Naive B cell (primary cell): Measurements from ENCODE around the gene LYPD6B. TPM values are rescaled to one million over a fixed set of nuclear protein-coding genes. Genes with fewer than 3 reads are reported as not detected.

Experiments
- ATAC-seq, 2 donors: fragments of 150-1000 bp; cut with Tn5 transposase; 2 replicates each; pipeline ENCODE4 v1.10.0; 2021; ENCODE audit warnings: low read depth in 2 of 2, mild to moderate bottlenecking in 2 of 2, moderate library complexity in 2 of 2
- DNase-seq: peaks from one replicate; pipeline ENCODE4 v3.0.0; 2022
- H3K27ac Mint-ChIP-seq, 6 donors: one replicate each; pipeline ENCODE4 v1.8.0; 2020 to 2022; ENCODE audit warnings: mild to moderate bottlenecking in 6 of 6, mixed read lengths in 6 of 6, moderate library complexity in 5 of 6, inconsistent platforms in 2 of 6
- H3K27me3 Mint-ChIP-seq, 3 donors: one replicate each; pipeline ENCODE4 v1.8.0; 2021 to 2022; ENCODE audit warnings: mixed read lengths in 3 of 3, mild to moderate bottlenecking in 1 of 3
- H3K36me3 Mint-ChIP-seq, 2 donors: one replicate each; pipeline ENCODE4 v1.8.0; 2020 to 2022; ENCODE audit warnings: mixed read lengths in 2 of 2, inconsistent platforms in 1 of 2, mild to moderate bottlenecking in 1 of 2
- H3K4me1 Mint-ChIP-seq, 3 donors: one replicate each; pipeline ENCODE4 v1.8.0; 2020 to 2022; ENCODE audit warnings: mixed read lengths in 3 of 3, inconsistent platforms in 1 of 3, mild to moderate bottlenecking in 1 of 3, moderate library complexity in 1 of 3
- H3K4me3 Mint-ChIP-seq, 8 donors: one replicate each; pipeline ENCODE4 v1.8.0; 2020 to 2022; ENCODE audit warnings: mild to moderate bottlenecking in 8 of 8, mixed read lengths in 8 of 8, moderate library complexity in 8 of 8, inconsistent platforms in 2 of 8
- H3K9me3 Mint-ChIP-seq, 7 donors: one replicate each; pipeline ENCODE4 v1.8.0; 2020 to 2022; ENCODE audit warnings: mixed read lengths in 7 of 7, mild to moderate bottlenecking in 5 of 7, inconsistent platforms in 2 of 7, moderate library complexity in 1 of 7
- polyA plus RNA-seq, 6 donors: library from polyadenylated mRNA; unstranded; fragments of 300-500 nt; fragmentation: Illumina TruSeq; gene quantifications; one replicate each; pipeline ENCODE4 v1.2.3, GENCODE V29; 2021; ENCODE audit warnings: low read depth in 6 of 6

LYPD6B gene
- polyA plus RNA-seq, 6 donors from 2014 or later: 0.78 to 6.7 (median 4.2) TPM; not detected in 1

GRCh38 chr2:149099298-149099697 lies 60.8 kb downstream of the LYPD6B start:
- Mint-ChIP-seq H3K4me1 (no peaks in the 10 kb centered on the region), H3K27me3 (peaks cover 0 to 16% (median 10%) of the 10 kb centered on the region in 3 donors), H3K4me3 (no peak overlapping the region), H3K27ac (no peak overlapping the region), H3K9me3 (peaks cover 0 to 4% (median 0%) of the 10 kb centered on the region in 7 donors), H3K36me3 (no peaks in the 10 kb centered on the region)
- no peak for ATAC-seq
- DNase-seq: no peak

GRCh38 chr2:149100739-149101699 lies 62.5 kb downstream of the LYPD6B start:
- ATAC-seq: no peak
- Mint-ChIP-seq H3K36me3 (no peaks in the 10 kb centered on the region), H3K4me1 (no peaks in the 10 kb centered on the region), H3K4me3 (no peak overlapping the region), H3K27me3 (peaks cover 0 to 4% (median 2%) of the 10 kb centered on the region in 3 donors), H3K9me3 (peaks cover 0 to 11% (median 4%) of the 10 kb centered on the region in 7 donors), H3K27ac (peak overlapping the region in 1 of 6 donors; percentile 22)
- DNase-seq: no peak

- peaks cover 0 to 19% (median 5%) of the 10 kb centered on the region in 7 donors for H3K9me3 Mint-ChIP-seq
- H3K27ac Mint-ChIP-seq: no peak overlapping the region
- no peaks in the 10 kb centered on the region for H3K27me3 Mint-ChIP-seq
- no peaks in the 10 kb centered on the region for H3K4me1 Mint-ChIP-seq
- DNase-seq (no peak), ATAC-seq (no peak)
- no peak overlapping the region for H3K4me3 Mint-ChIP-seq
- H3K36me3 Mint-ChIP-seq: peaks cover 0 to 3% of the 10 kb centered on the region in 2 donors
Measured at GRCh38 chr2:149101818-149102217, 63.3 kb downstream of the LYPD6B start.

- Mint-ChIP-seq H3K9me3 (peaks cover 0 to 33% (median 11%) of the 10 kb centered on the region in 7 donors), H3K27me3 (peaks cover 0 to 3% (median 0%) of the 10 kb centered on the region in 3 donors), H3K36me3 (peaks cover 0 to 4% of the 10 kb centered on the region in 2 donors), H3K4me1 (no peaks in the 10 kb centered on the region), H3K4me3 (no peak overlapping the region), H3K27ac (no peak overlapping the region)
- DNase-seq (no peak), ATAC-seq (no peak)
Measured at GRCh38 chr2:149103081-149103620, 64.7 kb downstream of the LYPD6B start.

GRCh38 chr2:149104221-149104620 lies 65.7 kb downstream of the LYPD6B start:
- peaks cover 0 to 35% (median 12%) of the 10 kb centered on the region in 7 donors for H3K9me3 Mint-ChIP-seq
- H3K36me3 Mint-ChIP-seq: peaks cover 0 to 4% of the 10 kb centered on the region in 2 donors

GRCh38 chr2:149112068-149112467 lies 73.6 kb downstream of the LYPD6B start:
- Mint-ChIP-seq H3K4me1 (no peaks in the 10 kb centered on the region), H3K36me3 (no peaks in the 10 kb centered on the region), H3K27ac (no peak overlapping the region), H3K27me3 (peaks cover 0 to 5% (median 0%) of the 10 kb centered on the region in 3 donors), H3K9me3 (peaks cover 0 to 30% (median 6%) of the 10 kb centered on the region in 7 donors), H3K4me3 (no peak overlapping the region)
- no peak for ATAC-seq
- DNase-seq: no peak

More at GRCh38 chr2:149104221-149104620, 65.7 kb downstream of the LYPD6B start:
- Mint-ChIP-seq H3K27me3 (peaks cover 0 to 5% (median 0%) of the 10 kb centered on the region in 3 donors), H3K4me1 (no peaks in the 10 kb centered on the region), H3K4me3 (no peak overlapping the region), H3K27ac (no peak overlapping the region)
- ATAC-seq: no peak
- DNase-seq: no peak

GRCh38 chr2:149112713-149113112 lies 74.2 kb downstream of the LYPD6B start:
- H3K4me1 Mint-ChIP-seq: no peaks in the 10 kb centered on the region
- no peak for DNase-seq
- no peak overlapping the region for H3K4me3 Mint-ChIP-seq
- H3K27ac Mint-ChIP-seq: no peak overlapping the region
- peaks cover 0 to 24% (median 5%) of the 10 kb centered on the region in 7 donors for H3K9me3 Mint-ChIP-seq
- H3K27me3 Mint-ChIP-seq: peaks cover 0 to 5% (median 0%) of the 10 kb centered on the region in 3 donors
- no peaks in the 10 kb centered on the region for H3K36me3 Mint-ChIP-seq
- no peak for ATAC-seq

GRCh38 chr2:149115781-149116180 lies 77.3 kb downstream of the LYPD6B start:
- H3K9me3 Mint-ChIP-seq: peaks cover 0 to 17% (median 0%) of the 10 kb centered on the region in 7 donors
- H3K4me3 Mint-ChIP-seq: no peak overlapping the region
- ATAC-seq: no peak
- H3K36me3 Mint-ChIP-seq: no peaks in the 10 kb centered on the region
- DNase-seq: no peak
- H3K27me3 Mint-ChIP-seq: peaks cover 0 to 8% (median 0%) of the 10 kb centered on the region in 3 donors
- no peaks in the 10 kb centered on the region for H3K4me1 Mint-ChIP-seq
- H3K27ac Mint-ChIP-seq: no peak overlapping the region

GRCh38 chr2:149119368-149119767 lies 80.9 kb downstream of the LYPD6B start:
- peaks cover 0 to 17% (median 0%) of the 10 kb centered on the region in 7 donors for H3K9me3 Mint-ChIP-seq
- no peak overlapping the region for H3K27ac Mint-ChIP-seq
- H3K4me3 Mint-ChIP-seq: no peak overlapping the region
- H3K4me1 Mint-ChIP-seq: no peaks in the 10 kb centered on the region
- DNase-seq: no peak
- ATAC-seq: no peak
- peaks cover 8 to 11% (median 10%) of the 10 kb centered on the region in 3 donors for H3K27me3 Mint-ChIP-seq
- H3K36me3 Mint-ChIP-seq: no peaks in the 10 kb centered on the region

GRCh38 chr2:149122516-149122915 lies 84.0 kb downstream of the LYPD6B start:
- Mint-ChIP-seq H3K4me3 (no peak overlapping the region), H3K27ac (no peak overlapping the region), H3K4me1 (no peaks in the 10 kb centered on the region), H3K9me3 (peaks cover 0 to under 1% (median 0%) of the 10 kb centered on the region in 7 donors), H3K27me3 (peaks cover 14 to 21% (median 20%) of the 10 kb centered on the region in 3 donors), H3K36me3 (no peaks in the 10 kb centered on the region)
- no peak for ATAC-seq
- no peak for DNase-seq

- no peak for ATAC-seq
- H3K4me3 Mint-ChIP-seq: no peak overlapping the region
- no peak for DNase-seq
- H3K4me1 Mint-ChIP-seq: peaks cover 0 to 4% (median 0%) of the 10 kb centered on the region in 3 donors
- no peaks in the 10 kb centered on the region for H3K36me3 Mint-ChIP-seq
- H3K27me3 Mint-ChIP-seq: peaks cover 9 to 24% (median 22%) of the 10 kb centered on the region in 3 donors
- H3K9me3 Mint-ChIP-seq: no peaks in the 10 kb centered on the region
- H3K27ac Mint-ChIP-seq: no peak overlapping the region
Measured at GRCh38 chr2:149125031-149125725, 86.7 kb downstream of the LYPD6B start.

- Mint-ChIP-seq H3K9me3 (no peaks in the 10 kb centered on the region), H3K27ac (no peak overlapping the region), H3K4me3 (peak overlapping the region in 2 of 8 donors; percentile 26 to 36), H3K36me3 (no peaks in the 10 kb centered on the region), H3K27me3 (peaks cover 12 to 33% (median 22%) of the 10 kb centered on the region in 3 donors), H3K4me1 (peaks cover 0 to 4% (median 0%) of the 10 kb centered on the region in 3 donors)
- no peak for DNase-seq
- no peak for ATAC-seq
Measured at GRCh38 chr2:149129433-149129832, 90.9 kb downstream of the LYPD6B start.

- no peak for ATAC-seq
- Mint-ChIP-seq H3K4me3 (no peak overlapping the region), H3K27ac (no peak overlapping the region), H3K27me3 (peaks cover 4 to 22% (median 22%) of the 10 kb centered on the region in 3 donors), H3K4me1 (peaks cover 0 to 4% (median 0%) of the 10 kb centered on the region in 3 donors), H3K9me3 (no peaks in the 10 kb centered on the region), H3K36me3 (no peaks in the 10 kb centered on the region)
- no peak for DNase-seq
Measured at GRCh38 chr2:149132339-149132738, 93.8 kb downstream of the LYPD6B start.
